Ammon's horn (tissue), 1 donor: Measurements from ENCODE around the gene TSPOAP1.

Source experiments
- DNase-seq: peaks from one replicate; pipeline ENCODE4 v3.0.0-alpha.2; 2016; ENCODE audit warnings: low spot score

Gene TSPOAP1

DNA sequence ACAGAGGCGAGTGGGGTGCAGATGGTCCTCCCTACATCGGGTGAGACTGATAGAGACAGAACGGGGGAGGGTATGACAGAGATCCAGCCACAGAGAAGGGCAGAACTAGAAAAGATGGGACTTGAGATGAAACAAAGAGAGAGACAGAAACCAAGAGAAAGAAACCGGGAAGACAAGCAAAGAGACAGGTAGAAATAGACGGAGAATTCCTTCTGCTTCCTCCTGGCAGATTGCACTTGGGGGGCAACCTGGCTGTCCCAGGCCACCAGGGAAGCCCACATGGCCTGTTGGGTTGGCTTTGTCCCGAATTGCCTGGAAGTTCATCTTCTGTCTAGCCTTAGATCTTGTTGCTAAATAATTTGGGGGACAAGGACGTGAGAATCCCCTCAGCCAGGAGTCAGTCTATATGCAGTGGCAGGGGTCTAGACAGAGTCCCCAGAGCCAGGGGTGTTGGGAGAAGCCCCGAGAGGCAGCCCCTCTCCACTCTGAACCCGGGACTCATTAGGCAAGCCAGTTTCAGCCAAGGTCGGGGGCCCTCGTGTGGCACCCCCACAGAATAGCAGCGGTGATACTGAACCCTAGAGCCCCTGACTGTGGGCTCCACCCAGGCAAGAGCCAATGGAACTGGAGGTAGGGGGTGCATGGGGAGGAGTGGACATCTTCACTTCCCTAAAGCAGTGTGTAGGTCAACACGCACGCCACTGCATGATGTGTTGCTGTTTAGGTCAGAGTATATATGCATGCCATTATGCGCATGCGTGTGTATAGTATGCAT, 627 bp upstream of the TSPOAP1 start:
- peak; percentile 63 for DNase-seq

DNA sequence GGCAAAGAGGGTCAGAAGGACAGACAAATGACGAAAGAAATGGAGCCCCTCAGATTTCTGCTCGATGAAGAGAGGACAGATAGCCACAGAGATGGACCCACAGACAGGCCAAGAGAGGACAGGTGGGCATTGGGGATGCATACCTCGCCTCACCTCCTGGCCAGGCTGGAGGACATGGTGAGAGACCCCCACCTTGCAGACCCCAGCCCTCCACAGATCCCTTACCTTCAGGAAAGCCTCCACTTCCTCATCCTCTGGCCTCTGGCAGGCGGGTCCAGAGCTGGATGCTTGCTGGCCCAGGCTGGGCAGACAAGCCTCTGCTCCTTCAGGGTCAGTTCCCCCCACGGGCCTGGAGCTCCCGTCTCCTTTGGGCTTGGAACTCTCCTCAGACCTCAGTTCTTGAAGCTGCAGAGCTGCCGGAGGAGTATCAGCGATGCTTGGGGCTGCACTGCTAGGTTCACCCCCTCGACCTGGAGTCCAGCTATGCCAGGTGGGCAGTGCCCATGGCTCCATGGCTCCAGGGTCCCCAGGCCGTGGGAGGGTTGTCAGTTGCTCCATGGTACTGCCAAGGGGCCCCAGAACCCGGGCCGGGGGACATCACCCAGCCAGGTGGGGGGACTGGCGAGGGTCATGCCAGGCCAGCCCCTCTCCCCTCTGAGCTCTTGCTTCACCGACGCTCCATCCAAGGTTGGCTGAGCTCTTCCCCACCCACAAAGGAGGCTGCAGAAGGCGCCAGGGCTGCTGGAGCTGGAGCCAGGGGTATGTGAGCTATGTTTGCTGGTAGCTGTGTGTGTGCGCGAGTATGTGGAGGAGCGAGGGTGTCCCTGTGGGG, 1.0 kb downstream of the TSPOAP1 start:
- no peak for DNase-seq

DNA sequence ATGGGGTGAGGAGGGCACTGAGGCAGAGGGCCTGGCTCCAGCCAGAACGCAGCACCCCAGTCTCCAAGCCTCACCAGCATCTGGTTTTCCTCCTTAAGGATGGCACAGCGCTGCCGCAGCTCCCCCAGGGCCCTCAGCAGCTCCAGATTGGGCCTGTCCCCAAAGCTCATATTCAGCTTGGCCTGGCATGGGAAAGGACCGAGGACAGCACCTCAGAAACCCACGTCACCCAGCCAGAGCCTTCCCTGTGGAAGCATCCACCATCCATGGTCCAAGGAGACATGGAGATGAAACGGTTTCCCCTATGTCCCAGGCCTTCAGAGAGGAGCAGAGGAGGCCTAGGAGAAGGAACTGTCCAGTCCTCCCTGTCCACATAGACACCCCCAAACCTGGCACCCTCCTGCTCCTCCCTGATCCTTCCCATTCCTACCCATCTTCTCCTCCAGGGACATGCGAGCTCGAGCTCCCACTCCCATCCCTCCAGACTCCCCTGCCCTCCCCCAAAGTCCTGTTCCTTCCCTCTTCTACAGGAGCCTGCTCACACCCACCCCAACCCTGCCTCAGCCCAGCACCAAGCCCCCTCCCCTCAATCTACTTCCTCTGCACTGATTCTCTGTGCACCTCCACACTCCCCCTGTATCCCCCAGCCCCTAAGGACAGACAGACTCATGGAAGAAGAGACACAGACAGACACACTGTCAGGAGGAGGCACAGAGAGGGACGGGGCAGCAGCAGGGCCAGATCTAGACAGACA, 1.8 kb downstream of the TSPOAP1 start:
- DNase-seq = no peak

DNA sequence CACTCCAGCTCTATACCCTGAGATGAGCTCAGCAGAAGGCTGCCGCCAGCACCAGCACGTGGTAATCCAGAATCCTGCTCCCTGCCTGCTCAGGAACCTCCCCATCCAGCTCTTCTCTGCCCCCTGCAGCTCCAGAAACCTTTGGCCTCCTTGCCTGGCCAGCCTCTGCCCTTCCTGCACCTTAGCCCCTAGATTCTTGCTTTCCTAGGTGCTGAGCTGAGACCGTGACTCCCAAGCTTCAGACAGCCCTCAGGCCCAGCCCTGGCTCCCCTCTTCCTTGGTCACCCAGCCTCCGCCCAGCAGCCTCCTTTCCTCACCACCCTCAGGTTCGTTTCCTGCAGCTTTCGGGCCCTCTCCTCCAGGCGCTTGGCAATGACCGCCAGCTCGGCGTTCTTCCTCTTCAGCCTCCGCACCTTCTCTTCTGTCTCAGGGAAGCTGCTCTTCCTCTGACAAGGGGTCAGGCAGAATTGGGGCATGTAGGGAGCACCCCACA, 2.6 kb downstream of the TSPOAP1 start:
- no peak for DNase-seq

DNA sequence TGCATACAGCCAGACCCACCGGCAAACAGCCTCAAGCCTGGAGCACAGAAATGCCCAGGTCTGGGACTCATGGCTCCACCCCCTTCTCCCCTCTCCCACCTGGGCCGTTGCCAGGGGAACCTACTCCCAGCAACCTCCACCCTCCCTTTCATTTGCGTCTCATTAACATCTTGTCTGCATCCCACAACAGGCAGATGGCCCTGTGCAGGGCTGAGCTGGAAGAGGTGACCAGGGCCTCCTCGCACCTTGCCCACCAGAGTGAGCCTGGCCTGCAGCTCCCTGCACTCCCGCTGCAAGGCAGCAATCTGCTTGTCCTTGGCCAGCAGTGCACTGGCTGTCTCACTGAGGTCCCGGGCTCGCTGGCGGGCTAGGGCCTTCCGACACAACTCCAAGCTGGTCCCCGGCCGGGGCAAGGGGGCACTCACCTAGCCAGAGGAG, 3.3 kb downstream of the TSPOAP1 start:
- DNase-seq = no peak

DNA sequence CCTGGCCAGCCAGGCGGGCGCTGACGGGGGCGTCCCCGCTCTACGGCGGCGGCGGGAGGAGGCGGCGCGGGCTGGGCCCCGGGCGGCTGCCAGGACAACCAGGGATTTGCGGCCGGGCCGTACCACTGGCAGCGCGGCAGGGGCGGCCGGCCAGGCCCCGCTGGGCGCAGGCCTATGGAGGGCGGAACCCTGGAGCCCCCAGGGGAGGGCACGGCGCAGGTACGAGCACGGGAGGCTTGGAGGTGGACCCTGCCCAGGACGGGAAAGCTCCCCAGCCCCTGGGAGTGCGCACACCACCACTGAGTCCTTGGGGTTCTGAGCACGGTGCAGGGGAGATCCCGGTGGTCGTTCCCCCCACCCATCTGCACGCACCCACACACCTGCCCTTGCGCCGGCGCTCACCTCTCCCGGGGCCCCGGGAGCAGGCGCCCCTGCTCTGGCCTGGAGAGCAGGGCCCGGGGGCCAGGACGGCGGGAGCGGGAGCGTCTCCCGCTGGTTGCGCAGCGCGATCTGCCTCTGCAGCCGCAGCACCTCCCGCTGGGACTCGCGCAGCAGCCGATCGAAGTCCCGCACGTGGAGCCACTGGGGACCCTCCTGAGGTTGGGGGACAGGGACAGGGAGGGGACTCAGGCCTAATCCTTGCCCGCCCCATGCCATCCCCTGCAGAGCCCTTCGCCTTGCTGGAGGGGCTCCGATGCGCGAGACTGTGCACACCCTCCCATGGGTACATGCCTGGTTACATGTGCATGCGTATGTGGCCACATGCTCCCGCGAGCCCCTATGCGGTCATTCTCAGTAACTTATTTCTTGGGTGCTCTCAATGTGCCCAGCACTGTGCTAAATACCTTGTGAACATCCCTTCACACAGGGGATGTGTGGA, 3.9 kb downstream of the TSPOAP1 start:
- DNase-seq = no peak

DNA sequence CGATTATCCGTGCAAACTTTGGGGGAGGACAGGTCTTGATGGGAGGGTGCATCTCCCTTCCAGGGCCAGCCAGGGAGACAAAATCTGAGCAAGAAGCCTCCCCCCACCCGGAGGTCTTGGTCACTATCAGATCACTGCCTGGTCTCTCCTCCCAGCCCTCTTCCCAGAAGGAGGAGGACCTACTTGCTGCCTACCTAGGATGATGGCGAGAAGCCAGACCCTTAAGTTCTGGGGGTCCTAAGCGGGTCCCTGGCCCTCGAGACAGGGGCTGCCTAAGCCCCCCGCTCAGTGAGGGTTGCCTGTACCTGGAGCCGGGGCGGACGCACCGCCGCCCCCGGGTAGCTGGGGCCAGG, 4.6 kb downstream of the TSPOAP1 start:
- DNase-seq = no peak

DNA sequence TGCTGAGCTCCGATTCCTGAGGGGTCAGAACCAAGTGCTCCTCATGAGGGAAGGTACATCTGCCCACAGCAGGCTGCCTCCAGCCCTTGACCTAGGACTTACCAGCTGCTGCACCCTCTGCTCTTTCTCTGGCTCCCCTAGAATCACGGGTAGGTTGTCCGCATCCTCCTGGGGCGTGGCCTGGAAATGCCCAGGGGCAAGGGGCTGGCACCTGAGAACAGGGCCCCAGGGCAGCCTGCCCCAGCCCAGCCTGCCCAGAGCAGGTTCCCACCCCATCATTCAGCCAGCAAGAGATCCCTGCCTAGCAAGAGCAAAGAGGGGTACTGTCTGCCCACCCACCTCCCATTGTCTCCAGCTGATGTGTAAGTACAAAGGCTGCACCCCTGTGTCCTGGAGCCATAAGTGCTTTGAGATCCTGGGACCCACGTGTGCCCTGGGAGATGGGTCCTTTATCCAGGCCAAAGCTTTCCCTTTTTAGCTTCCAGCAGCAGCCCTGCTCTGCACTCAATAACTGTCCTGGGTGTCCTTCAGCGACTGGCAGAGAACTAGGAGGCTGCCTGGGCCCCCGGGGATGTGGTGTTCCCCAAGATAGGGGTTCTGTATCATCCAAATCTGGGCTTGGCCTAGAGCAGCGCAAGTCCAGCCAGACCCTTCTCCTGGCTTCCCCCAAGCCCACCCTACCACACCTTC, 5.1 kb downstream of the TSPOAP1 start:
- no peak for DNase-seq

DNA sequence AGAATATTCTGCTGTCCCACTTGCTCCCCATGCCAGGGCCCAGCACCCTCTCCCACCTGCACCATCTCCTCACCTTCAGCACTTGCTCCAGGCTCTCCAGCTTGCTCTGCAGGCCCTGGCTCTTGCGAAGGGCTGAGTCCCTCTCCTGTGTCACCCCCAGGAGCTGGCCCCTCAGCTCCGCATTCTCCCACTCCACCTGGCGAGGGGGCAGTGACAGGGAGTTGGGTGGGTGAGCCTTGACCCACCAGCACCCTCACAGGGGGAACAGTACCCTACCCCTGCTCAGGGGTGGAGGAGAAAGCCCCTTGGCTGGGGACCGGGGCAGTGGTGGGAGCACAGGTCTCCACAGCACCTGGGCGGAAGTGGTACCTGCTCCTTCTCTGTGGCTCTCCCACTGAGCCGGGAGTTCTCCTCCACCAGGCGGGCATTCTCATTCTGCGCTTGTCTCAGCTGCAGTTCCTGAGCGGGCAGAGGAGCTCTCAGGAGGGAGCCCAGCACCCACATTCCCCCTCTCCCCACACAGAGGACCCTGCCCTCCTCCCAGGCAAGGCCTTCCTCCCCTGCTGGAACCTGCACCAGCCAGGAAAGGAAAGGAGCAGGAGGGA, 5.9 kb downstream of the TSPOAP1 start:
- no peak for DNase-seq

DNA sequence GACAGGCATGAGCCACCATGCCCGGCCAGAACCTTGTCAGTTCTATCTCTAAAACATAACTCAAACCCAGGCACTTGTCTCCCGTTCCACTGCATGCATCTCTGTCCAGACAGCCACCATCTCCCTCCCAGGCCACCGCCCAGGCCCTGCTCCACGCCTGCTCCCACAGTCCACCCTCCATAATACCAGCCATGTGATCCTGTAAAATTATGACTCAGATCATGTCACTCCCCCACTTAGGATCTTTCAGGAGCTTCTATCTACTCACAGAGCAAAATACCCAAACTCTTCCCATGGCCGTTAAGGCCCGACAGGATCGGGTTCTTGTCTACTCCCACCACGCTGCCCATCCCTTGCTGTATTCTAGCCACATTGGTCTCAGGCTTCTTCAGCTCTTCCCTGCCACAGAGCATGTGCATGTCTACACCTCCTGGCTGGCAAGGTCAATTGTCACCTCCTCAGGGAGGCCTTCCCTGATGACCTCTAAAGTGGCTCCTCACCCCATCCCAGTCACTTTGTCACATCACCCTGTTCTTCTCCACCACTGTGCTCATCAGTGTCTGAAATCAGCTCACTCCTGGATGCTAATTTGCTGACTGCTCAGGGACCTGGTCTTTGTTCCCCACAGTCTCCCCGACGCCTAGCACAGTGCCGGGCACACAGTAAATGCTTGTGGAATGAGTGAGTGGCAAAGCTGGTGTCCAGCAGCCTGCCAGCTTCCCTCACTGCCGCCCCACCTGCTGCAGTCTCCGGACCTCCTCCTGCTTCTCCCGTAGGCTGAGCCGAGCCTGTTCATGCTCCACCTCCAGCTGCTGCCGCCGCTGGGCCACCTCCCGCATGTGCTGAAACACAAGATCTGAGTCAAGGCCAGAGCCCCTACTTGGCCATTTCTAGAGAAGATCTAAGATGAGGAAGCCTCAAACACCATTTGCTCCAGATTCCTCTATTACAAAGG, 6.7 kb downstream of the TSPOAP1 start:
- no peak for DNase-seq

DNA sequence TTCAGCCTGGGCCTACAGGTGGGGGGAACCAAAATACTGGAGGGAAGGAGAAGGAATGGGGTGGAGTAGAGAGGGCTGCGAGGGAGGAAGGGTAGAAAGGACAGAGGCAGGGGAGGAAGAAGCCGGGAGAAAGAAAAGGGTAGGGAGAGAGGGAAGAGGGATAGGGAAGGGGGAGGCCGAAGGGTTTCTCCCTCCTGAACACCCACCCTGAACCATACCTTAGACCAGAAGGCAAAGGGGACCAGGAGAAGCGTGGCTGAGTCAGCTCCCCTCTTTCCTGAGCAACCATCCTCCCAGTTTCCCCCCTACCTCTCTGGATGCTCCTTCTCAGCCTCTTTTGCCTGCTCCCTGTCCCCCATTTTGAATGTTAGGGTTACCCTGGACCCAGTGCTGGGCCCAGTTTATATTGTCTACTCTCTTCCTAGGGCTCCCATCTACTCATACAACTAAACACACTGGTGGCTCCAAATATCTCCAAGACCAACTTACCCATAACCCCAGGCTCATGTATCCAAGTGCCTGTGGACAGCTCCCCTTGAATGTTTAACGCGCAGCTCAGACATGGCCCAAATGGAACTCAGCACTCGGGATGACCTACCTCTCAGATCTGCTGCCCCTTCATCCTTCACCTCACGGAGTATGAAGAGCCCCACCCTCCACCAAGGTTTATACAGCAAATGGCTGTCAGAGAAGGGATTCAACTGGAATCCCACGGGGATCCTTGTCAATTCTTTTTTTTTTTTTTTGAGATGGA, 7.8 kb downstream of the TSPOAP1 start:
- no peak for DNase-seq

DNA sequence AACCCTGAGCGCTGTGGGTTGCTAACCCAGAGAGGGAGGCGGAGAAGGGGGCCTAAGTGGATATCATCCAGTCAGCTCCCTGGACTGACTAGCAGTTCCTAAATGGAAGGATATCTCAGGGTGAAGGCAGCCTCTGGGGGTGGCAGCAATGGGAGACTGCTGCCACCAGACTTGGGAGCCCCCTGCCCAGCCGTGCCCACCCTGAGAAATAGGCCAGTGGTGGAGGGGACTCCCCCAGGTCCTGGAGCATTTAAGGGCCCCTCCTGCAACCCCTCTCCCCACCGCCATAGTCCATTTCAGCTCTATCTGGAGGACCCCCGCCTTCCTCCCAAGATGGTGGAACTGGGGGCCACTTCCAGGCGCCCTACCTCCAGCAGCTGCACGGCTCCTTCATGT, 8.4 kb downstream of the TSPOAP1 start:
- no peak for DNase-seq

DNA sequence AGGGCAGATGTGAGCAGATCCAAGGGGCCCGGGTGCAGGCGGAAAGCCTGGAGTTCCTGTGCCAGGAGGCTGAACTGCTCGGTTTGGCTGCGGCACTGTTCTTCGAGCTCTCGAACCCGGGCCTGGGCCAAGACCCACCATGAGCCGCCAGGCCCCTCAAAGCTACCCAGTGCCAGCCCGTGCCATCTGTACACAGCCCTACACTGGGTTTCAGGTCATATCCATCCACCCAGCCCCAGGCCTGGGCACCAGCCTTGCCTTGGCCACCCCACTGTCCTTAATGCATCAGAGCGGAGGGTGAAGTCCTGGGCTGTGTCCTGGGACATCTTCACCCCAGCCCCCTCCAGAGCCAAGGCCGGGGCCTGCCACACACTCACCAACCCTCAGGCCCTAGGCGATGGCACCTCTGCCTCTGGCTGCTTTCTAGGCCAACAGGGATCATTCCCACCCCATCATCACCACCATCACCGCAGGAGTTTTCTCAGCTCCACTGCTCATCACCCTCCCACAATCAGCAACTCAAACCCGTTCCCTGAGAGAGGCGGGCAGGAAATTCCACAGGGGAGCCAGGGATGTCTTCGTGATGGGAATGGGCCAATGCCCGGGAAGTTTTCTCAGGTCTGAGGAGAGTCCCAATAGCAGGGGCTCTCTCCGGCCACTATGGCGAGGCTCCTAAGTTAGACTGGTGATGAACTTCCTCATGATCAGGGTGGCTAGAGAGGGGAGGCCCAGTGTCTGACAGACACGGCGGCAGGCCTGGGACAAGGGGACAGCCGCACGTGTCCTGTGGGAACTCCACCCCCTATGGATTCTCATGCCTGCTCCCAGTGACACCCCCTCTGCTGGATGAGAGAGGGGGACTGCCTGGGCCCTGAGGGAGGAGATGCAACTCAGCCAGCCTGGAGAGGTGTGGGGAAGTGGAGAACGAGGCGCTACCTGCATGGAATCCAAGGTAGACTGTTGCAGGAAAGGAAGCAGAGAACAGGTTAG, 9.1 kb downstream of the TSPOAP1 start:
- no peak for DNase-seq

DNA sequence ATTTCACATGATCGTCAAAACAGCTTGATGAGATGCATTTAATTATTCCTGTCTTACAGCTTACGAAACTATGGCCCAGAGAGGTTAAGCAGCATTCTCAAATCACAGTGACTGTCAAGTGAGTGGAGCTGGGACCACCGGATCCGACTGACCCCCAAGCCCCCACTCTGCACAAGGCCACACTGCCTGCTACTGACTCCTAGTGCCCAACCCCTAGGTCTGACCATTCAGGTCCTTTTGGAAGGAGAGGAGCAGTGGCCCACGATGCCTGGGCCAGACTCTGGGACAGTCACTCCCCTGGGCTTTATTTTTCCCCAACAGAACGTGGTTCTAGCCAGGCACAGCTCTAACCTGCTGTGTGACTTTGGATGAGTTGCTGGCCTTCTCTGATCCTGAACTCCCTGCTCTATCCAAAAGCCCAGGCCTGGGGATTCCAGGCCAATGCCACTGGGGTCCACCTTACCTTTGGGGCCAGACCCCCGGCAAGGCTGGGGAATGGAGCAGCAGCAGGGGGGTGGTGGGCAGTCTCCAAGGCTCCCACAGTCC, 9.9 kb downstream of the TSPOAP1 start:
- DNase-seq = no peak

DNA sequence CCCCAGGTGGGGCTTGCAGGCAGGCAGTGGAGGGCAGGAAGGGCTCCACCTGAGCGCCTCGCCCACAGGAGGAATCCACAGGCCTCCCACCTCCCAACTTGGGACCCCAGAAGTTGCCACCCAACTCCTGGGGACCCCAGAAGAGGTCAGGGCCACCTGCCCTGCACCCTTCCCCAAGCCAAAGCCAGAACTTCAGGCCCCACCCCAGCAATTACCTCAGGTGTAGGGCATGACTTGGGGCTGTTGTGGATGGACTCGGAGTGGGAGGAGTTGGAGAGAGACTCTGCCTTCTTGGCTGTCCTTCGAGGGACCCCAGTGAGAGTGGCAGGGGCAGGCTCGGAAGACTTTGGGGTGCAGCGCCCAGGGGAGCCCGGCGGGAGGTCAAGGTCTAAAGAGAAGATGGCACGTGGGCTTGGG, 10.5 kb downstream of the TSPOAP1 start:
- no peak for DNase-seq

DNA sequence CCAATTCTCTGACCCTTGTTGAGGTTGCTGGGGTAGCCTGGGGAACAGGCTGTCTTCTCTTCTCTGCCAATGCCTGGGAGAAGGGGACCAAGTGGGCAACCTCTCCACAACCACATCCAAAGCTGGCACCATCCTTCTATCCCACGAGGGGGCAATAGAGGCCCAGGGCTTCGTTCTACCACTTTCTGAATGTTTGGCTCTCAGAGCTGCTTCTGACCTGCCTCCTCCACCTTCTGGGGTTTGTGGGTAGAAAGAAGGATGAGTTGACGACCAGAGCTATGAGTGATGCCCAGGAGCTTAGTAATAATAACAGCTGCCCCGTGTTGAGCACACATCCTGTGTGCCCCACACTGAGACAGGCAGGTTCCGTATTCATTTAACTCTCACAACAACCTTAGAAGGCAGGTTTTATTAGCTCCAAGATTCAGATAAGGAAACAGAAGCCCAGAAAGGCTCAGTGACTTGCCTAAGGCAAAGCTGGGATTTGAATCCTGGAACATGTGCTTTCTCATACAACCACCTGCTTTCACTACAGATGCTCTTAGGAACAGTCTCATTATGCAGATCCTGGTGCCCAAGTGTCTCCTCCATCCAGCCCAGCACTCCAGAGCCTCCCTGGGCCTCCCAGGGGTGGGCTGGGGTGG, 11.1 kb downstream of the TSPOAP1 start:
- DNase-seq = no peak
